Measurements from ENCODE around the gene CRB2. TPM values are rescaled to one million over a fixed set of nuclear protein-coding genes. Genes with fewer than 3 reads are reported as not detected.

The CRB2 gene
- total RNA-seq, 1 donor from 2014 or later, result not detected

DNA sequence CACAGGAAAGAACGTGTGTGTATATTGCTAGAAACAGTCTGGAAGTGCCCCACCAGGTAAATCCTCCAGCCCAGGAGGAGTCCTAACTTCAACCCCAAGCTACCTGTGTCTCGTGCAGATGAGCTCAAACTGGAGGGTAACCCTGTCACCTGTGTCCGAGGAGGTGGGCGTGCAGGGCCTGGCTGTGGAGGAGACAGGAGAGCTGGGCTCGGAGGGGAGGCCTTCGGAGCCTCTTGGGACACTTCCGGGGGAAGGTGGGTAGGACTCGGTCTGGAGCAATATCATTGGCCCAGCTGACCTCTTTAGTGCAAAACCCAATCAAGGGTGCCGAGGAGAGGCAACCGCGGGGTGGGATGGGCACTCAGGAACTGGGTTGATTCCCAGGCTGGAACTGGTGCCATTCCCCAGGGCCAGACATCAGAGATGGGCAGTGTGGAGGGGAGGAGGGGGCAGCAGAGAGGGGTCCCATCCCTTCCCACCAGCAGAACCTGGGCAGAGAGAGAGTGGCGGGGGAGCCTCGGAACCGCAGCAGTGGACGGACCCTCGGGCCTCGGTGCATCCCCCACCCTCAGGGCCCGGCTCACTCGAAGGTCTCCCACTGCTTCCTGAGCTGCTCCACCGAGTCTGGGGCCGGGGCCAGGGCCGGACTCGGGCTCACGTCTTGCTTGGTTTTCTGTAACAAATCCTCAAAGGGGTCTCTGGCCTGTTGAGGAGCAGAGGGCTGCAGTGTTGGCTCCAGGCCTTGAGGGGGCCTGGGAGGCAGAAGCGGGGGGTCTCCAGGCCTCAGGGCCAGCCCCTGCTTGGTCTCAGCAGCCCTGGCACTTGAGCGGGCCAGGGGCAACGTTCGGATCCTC, 25.1 kb downstream of the CRB2 start:
- Histone ChIP-seq H3K4me1 (peaks cover 4% of the 10 kb centered on the region), H3K9me3 (no peaks in the 10 kb centered on the region), H3K27ac (no peak overlapping the region), H3K36me3 (peaks cover 0 to 9% of the 10 kb centered on the region in 2 donors), H3K27me3 (no peaks in the 10 kb centered on the region), H3K4me3 (no peak overlapping the region)
- no peak for DNase-seq (ENCODE audit: extremely low spot score in 2 of 2)
- no peak for TF ChIP-seq POLR2A (IDR thresholded peaks at IDR 0.05)
- TF ChIP-seq, protein P1, sequence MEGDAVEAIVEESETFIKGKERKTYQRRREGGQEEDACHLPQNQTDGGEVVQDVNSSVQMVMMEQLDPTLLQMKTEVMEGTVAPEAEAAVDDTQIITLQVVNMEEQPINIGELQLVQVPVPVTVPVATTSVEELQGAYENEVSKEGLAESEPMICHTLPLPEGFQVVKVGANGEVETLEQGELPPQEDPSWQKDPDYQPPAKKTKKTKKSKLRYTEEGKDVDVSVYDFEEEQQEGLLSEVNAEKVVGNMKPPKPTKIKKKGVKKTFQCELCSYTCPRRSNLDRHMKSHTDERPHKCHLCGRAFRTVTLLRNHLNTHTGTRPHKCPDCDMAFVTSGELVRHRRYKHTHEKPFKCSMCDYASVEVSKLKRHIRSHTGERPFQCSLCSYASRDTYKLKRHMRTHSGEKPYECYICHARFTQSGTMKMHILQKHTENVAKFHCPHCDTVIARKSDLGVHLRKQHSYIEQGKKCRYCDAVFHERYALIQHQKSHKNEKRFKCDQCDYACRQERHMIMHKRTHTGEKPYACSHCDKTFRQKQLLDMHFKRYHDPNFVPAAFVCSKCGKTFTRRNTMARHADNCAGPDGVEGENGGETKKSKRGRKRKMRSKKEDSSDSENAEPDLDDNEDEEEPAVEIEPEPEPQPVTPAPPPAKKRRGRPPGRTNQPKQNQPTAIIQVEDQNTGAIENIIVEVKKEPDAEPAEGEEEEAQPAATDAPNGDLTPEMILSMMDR (IDR thresholded peaks at IDR 0.05), result no peak
- no peak for TF ChIP-seq POLR2AphosphoS5 (IDR thresholded peaks at IDR 0.05; ENCODE audit: insufficient read depth in 1 of 2, low read depth in 1 of 2)
- intact Hi-C loops (cut with DNase I), result no loop called here

DNA sequence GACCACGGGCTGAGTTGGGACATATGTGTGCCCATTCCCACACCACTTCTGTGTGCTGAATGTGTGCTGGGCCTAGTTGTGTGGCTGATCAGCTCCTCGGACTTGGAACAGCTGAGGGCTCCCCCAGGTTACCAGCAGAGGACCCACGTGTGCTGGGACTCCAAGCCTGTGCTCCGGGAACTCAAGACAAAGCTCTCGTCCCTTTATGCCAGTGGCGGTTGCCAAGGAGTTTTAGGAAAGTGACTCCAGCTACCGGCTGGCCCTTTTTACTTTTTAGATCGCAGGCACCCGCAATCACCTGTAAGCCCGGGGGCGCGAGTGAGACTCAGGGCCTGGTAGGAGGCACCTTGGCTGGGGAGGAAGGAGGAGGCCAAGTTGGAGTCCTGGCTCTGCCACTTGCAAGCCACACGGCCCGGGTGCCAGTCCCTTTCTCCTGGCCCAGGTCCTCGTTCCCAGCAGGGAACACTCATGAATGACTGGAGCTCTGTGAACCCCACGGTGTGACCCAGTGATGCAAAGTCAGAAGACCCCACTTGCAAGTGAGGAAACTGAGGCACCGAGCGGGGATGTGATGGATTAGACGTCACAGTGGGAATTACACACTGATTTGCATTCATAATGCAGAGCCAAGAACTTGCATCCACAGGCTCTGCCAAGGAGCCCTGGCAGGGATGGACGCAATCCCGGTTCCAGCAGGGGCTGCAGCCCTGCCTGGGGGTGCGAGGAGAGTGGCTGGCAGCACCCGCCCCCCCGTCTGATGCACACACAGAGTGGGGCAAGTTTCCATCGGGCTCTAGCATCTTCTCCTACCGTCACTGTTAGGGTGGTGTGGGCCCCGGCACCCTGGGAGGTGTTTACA, 26.9 kb downstream of the CRB2 start:
- H3K36me3 ChIP-seq, result peaks cover 0 to 9% of the 10 kb centered on the region in 2 donors
- no peaks in the 10 kb centered on the region for H3K27me3 ChIP-seq
- no peak for DNase-seq (ENCODE audit: extremely low spot score in 2 of 2)
- H3K4me3 ChIP-seq, result no peak overlapping the region
- intact Hi-C loops (cut with DNase I), result no loop called here
- no peak overlapping the region for H3K27ac ChIP-seq
- H3K9me3 ChIP-seq, result no peaks in the 10 kb centered on the region
- H3K4me1 ChIP-seq, result no peaks in the 10 kb centered on the region
- TF ChIP-seq, protein P1 (IDR thresholded peaks at IDR 0.05), result no peak
- TF ChIP-seq POLR2A (IDR thresholded peaks at IDR 0.05) (no peak), POLR2AphosphoS5 (IDR thresholded peaks at IDR 0.05; ENCODE audit: insufficient read depth in 1 of 2, low read depth in 1 of 2) (no peak)

DNA sequence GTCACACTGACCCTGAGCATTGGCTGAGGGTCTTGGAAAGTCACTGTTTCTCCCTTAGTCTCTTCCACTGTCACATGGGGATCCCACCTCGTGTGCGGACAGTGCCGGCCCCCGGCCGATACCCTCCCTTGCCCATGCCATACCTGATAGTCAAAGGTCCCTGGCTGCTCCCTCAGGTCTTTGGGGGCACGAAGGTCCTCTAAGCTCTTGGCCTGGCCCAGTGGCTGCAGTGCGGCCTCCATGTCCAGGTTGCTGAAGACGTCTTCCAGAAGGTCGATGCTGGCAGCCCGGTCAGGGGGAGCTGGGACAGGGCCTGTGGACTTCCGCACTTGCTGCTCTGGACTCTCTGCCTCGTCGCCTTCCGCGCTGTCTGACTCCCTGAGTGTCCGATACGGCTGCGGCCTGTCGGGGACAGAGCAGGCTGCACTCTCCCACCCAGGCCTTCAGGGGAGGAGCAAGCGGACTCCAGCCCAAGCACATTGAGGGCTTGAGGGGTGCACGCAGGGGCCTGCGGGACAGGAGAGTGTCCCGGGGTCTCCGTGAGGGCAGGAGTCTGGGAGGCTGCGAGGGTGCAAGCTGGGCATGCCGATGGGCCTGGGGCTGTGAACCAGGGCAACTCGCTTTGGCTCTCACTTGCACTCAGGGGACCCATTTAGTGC, 27.6 kb downstream of the CRB2 start:
- intact Hi-C loops (cut with DNase I), result no loop called here
- TF ChIP-seq POLR2AphosphoS5 (IDR thresholded peaks at IDR 0.05; ENCODE audit: insufficient read depth in 1 of 2, low read depth in 1 of 2) (no peak), POLR2A (IDR thresholded peaks at IDR 0.05) (no peak)
- TF ChIP-seq, protein P1 (IDR thresholded peaks at IDR 0.05), result no peak
- H3K36me3 ChIP-seq, result peaks cover 0 to 9% of the 10 kb centered on the region in 2 donors
- H3K9me3 ChIP-seq, result no peaks in the 10 kb centered on the region
- no peak overlapping the region for H3K4me3 ChIP-seq
- H3K27me3 ChIP-seq, result no peaks in the 10 kb centered on the region
- DNase-seq (ENCODE audit: extremely low spot score in 2 of 2), result no peak
- H3K4me1 ChIP-seq, result no peaks in the 10 kb centered on the region
- H3K27ac ChIP-seq, result no peak overlapping the region

DNA sequence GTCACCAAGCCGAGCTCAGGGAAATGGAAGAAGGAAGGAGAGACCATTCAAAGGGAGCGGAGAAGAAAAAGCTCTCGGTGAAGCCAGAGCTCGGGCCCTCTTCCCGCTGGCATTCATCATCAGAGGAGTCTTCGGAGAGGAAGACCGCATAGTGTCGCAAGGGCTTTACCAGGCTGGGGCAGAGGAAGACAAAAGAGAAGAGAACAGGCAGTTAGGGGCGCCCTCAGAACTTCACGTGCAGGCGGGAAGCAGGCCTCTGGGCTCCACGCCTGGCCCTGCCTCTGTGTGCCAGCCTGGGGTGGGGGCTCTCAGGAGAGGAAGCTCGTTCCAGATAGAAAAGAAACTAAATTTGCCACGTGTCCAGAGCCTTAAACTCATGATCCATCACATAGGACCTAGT, 31.7 kb downstream of the CRB2 start:
- no peak for TF ChIP-seq POLR2AphosphoS5 (IDR thresholded peaks at IDR 0.05; ENCODE audit: insufficient read depth in 1 of 2, low read depth in 1 of 2)
- TF ChIP-seq, protein P1 (IDR thresholded peaks at IDR 0.05), result no peak
- no peak for TF ChIP-seq POLR2A (IDR thresholded peaks at IDR 0.05)
- Histone ChIP-seq H3K9me3 (no peaks in the 10 kb centered on the region), H3K36me3 (peaks cover 0 to 8% of the 10 kb centered on the region in 2 donors), H3K27me3 (no peaks in the 10 kb centered on the region), H3K27ac (no peak overlapping the region), H3K4me3 (no peak overlapping the region), H3K4me1 (no peaks in the 10 kb centered on the region)
- intact Hi-C loops (cut with DNase I), result no loop called here
- DNase-seq (ENCODE audit: extremely low spot score in 2 of 2), result no peak
